ENCODE measurements around the gene LYVE1. TPM values are rescaled to one million over a fixed set of nuclear protein-coding genes. Genes with fewer than 3 reads are reported as not detected.
A peak's percentile ranks its signal among the peaks of the same experiment; 100 is the strongest.

LYVE1 gene
- total RNA-seq, 4 donors from 2014 or later, result 3.9 to 17.0 (median 11.1) TPM

DNA sequence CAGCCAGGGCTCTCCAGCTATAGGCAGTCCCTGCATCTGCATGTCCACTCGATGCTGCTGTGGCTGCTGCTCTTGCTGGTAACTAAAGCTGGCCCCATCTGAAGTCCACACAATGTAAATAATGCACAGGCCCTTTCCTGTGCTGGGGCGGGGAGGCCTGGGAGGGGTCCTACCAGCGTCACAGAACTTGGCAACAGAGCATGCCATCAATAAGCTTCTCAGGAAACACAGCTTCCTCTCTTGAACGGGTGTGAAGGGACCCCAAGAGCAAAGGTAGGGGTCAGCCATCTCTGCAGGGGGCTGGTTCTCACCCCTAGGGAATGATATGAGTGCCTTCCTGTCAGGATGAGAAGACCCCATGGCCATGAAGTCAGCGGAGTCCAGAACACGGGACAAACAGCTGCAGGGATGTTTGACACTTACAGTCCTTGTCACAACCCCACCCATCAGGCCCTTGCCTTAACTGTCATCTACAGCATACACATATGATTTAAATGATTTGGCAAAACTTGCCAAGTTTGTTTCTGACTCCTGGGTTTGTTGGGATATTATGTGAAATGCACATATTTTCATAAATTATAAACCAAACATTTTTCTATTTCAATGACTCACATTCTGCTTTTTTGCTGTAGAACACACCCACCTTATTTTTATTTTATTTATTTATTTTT lies 39.1 kb upstream of the LYVE1 start:
- WGBS, result 49% methylated on average over 4 of the region's 6 CpGs
- no peak overlapping the region for H3K4me3 ChIP-seq
- no peak for TF ChIP-seq EP300 (IDR thresholded peaks at IDR 0.05)
- TF ChIP-seq, protein P1, sequence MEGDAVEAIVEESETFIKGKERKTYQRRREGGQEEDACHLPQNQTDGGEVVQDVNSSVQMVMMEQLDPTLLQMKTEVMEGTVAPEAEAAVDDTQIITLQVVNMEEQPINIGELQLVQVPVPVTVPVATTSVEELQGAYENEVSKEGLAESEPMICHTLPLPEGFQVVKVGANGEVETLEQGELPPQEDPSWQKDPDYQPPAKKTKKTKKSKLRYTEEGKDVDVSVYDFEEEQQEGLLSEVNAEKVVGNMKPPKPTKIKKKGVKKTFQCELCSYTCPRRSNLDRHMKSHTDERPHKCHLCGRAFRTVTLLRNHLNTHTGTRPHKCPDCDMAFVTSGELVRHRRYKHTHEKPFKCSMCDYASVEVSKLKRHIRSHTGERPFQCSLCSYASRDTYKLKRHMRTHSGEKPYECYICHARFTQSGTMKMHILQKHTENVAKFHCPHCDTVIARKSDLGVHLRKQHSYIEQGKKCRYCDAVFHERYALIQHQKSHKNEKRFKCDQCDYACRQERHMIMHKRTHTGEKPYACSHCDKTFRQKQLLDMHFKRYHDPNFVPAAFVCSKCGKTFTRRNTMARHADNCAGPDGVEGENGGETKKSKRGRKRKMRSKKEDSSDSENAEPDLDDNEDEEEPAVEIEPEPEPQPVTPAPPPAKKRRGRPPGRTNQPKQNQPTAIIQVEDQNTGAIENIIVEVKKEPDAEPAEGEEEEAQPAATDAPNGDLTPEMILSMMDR (IDR thresholded peaks at IDR 0.05), result no peak
- no peak for TF ChIP-seq POLR2AphosphoS5 (IDR thresholded peaks at IDR 0.05)
- no peak for TF ChIP-seq POLR2A (IDR thresholded peaks at IDR 0.05)
- peak overlapping the region; percentile 35 for H3K27ac ChIP-seq
- DNase-seq (ENCODE audit: low spot score in 2 of 2), result no peak
- H3K4me1 ChIP-seq, result peaks cover 17% of the 10 kb centered on the region
- no peaks in the 10 kb centered on the region for H3K9me3 ChIP-seq
- no peaks in the 10 kb centered on the region for H3K27me3 ChIP-seq
- H3K36me3 ChIP-seq, result no peaks in the 10 kb centered on the region

DNA sequence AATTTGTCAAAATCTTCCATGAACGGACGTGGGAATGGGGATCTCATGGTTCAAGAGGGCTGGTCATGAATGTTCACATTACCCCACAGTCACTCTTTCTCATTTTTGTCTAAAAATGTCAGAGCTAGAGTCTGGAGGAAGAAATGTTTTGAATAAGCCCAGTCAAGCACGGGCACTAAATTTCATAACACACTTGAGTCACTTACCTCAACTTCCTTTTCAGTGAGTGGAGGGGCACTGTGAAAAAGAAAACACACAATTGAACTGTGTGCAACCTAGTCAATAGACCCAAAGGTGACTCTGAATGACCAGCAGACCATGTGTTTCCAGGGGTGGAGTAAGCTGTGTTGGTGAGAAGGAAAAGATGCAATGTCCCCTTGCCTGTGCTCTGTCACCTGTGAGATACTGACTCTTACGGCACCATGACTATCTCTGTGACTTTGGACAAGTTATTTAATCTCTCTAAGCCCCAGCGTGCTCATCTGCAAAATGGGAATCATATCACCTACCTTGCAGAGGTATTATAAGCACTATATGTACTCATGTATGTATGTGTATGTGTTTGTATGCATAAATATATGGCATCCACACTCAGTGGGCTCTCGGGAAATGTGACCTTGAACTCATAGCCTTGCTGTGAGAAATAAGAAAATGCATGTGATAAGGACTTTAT lies 38.2 kb upstream of the LYVE1 start:
- no peaks in the 10 kb centered on the region for H3K36me3 ChIP-seq
- H3K27me3 ChIP-seq, result no peaks in the 10 kb centered on the region
- H3K9me3 ChIP-seq, result no peaks in the 10 kb centered on the region
- H3K4me1 ChIP-seq, result peaks cover 17% of the 10 kb centered on the region
- no peak for DNase-seq (ENCODE audit: low spot score in 2 of 2)
- H3K4me3 ChIP-seq, result no peak overlapping the region
- H3K27ac ChIP-seq, result no peak overlapping the region
- WGBS, result 81% methylated on average over 6 of the region's 6 CpGs
- no peak for TF ChIP-seq POLR2AphosphoS5 (IDR thresholded peaks at IDR 0.05)
- TF ChIP-seq POLR2A (IDR thresholded peaks at IDR 0.05), result no peak
- TF ChIP-seq, protein P1 (IDR thresholded peaks at IDR 0.05), result no peak
- no peak for TF ChIP-seq EP300 (IDR thresholded peaks at IDR 0.05)

DNA sequence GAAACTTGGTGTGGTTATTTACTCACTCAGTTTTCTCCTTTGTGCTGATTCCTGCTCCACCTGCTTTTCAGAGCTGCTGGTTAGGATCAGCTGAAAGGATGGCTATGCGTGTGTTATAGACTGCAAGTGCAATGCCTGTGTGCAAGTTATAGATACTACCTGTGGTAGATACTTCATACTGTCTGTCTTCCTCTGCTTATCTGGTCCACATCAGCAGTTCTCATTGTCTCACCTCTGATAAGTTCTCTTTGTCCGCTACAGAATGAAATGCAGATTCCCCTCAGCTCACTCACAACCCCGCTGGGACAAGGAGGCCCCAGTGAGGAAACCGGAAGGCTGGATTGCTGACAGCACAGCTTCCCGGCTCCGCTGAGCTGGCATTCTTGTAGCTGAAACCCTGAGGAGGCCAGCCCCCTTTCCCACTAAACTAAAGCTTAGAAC lies 37.5 kb upstream of the LYVE1 start:
- no peaks in the 10 kb centered on the region for H3K36me3 ChIP-seq
- no peaks in the 10 kb centered on the region for H3K9me3 ChIP-seq
- WGBS, result 71% methylated on average over 6 of the region's 6 CpGs
- no peak overlapping the region for H3K4me3 ChIP-seq
- peaks cover 17% of the 10 kb centered on the region for H3K4me1 ChIP-seq
- H3K27me3 ChIP-seq, result no peaks in the 10 kb centered on the region
- DNase-seq (ENCODE audit: low spot score in 2 of 2), result no peak
- TF ChIP-seq EP300 (IDR thresholded peaks at IDR 0.05), result no peak
- TF ChIP-seq, protein P1 (IDR thresholded peaks at IDR 0.05), result no peak
- TF ChIP-seq POLR2AphosphoS5 (IDR thresholded peaks at IDR 0.05), result no peak
- TF ChIP-seq POLR2A (IDR thresholded peaks at IDR 0.05), result no peak
- H3K27ac ChIP-seq, result peak overlapping the region; percentile 20

DNA sequence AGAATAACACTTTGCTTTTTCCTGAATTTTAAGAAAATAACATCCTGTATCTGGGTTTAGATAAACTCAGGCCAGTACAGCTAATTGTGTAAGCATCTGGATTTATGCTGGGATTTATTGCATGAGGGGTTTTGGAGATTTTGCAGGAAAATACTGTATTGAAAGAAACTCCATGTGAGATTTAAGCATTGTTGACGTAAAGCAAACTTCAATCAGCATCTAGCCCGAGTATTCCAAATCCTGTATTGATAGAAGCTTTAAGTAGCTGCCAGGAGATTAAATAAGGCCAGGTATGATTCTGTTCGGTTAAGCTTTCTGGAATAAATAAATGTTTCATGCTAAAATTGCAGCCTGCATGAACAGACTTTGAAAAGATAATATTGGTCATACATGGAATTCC lies 36.3 kb upstream of the LYVE1 start:
- H3K27ac ChIP-seq, result peak overlapping the region; percentile 86
- 77% methylated on average over 3 of the region's 3 CpGs for WGBS
- no peak for TF ChIP-seq EP300 (IDR thresholded peaks at IDR 0.05)
- no peaks in the 10 kb centered on the region for H3K27me3 ChIP-seq
- H3K9me3 ChIP-seq, result no peaks in the 10 kb centered on the region
- H3K36me3 ChIP-seq, result no peaks in the 10 kb centered on the region
- DNase-seq (ENCODE audit: low spot score in 2 of 2), result no peak
- H3K4me1 ChIP-seq, result peaks cover 17% of the 10 kb centered on the region
- no peak overlapping the region for H3K4me3 ChIP-seq

DNA sequence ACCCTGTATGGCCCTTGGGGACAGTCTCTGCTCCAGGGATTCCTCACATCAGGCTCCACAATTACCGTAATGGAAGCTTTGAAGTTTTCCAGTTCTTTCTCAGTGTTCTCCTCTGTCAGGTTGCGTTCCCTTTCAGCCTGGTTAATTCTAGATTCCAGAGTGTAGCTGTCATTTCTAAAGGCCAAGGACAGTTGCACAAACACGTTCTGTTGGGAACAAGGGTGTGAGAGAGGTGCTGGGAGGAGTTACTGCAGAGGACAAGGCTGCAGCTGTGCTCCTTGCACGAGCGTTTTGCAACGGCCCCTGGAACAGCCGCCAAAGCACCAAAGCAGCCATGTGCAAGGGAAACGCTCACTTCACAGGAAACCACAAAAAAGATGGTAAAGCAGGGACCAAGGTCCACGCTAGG lies 35.9 kb upstream of the LYVE1 start:
- Histone ChIP-seq H3K27ac (peak overlapping the region; percentile 86), H3K9me3 (no peaks in the 10 kb centered on the region), H3K4me3 (no peak overlapping the region), H3K4me1 (peaks cover 17% of the 10 kb centered on the region), H3K27me3 (no peaks in the 10 kb centered on the region), H3K36me3 (no peaks in the 10 kb centered on the region)
- TF ChIP-seq POLR2AphosphoS5 (IDR thresholded peaks at IDR 0.05) (peak in 1 of 3 donors; percentile 40), EP300 (IDR thresholded peaks at IDR 0.05) (no peak)
- WGBS, result 36% methylated on average over 9 of the region's 9 CpGs
- no peak for DNase-seq (ENCODE audit: low spot score in 2 of 2)

DNA sequence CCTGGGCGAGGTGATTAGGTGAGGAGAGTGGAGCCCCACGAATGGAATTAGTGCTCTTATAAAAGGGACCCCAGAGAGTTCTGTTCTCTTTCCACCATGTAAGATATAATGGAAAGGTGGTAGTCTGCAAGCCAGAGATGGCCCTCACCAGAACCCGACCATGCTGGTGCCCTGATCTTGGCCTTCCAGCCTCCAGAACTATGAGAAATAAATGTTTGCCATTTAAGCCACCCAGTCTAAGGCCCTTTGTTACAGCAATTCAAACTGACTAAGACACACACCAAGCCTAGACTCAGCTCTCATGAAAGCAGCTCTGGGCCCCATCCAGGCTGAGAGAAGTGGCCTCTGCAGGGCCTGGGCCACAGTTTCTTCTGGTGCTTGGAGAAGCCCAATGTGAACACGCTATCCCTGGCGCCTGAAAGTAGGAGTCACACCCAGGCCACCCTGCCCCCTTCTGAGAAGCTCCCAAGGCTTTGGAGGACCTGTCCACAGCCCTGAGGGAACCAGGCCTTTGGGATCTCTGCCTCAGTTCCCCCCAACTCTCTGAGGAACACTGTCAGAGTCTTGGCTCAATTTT lies 35.3 kb upstream of the LYVE1 start:
- no peak for DNase-seq (ENCODE audit: low spot score in 2 of 2)
- TF ChIP-seq EP300 (IDR thresholded peaks at IDR 0.05) (no peak), POLR2AphosphoS5 (IDR thresholded peaks at IDR 0.05) (no peak), POLR2A (IDR thresholded peaks at IDR 0.05) (no peak)
- TF ChIP-seq, protein P1 (IDR thresholded peaks at IDR 0.05), result no peak
- Histone ChIP-seq H3K36me3 (no peaks in the 10 kb centered on the region), H3K4me3 (no peak overlapping the region), H3K4me1 (peaks cover 17% of the 10 kb centered on the region), H3K27ac (peak overlapping the region; percentile 86), H3K9me3 (no peaks in the 10 kb centered on the region), H3K27me3 (no peaks in the 10 kb centered on the region)
- 88% methylated on average over 5 of the region's 5 CpGs for WGBS
